Gastrocnemius medialis (tissue), 4 donors: ENCODE measurements around the gene P2RX5. TPM values are rescaled to one million over a fixed set of nuclear protein-coding genes. Genes with fewer than 3 reads are reported as not detected.

Experiments
- ATAC-seq, 2 donors: fragments of 150-250 bp; one replicate each; pipeline ENCODE4 v1.9.1; 2016
- DNase-seq, 2 donors: peaks; one replicate each; pipeline ENCODE4 v3.0.0-alpha.2; 2019
- H3K27ac ChIP-seq, 4 donors: fragments of 200-600 bp; sonication (generic); 1 replicate in 1 of 4; 2 replicates in 3 of 4; pipeline ENCODE4 v1.5.1; 2016 to 2018; ENCODE audit warnings: mild to moderate bottlenecking in 2 of 4, moderate library complexity in 1 of 4
- H3K27me3 ChIP-seq, 3 donors: fragments of 200-600 bp; sonication (generic) in 2 of 3; 1 replicate in 1 of 3; 2 replicates in 2 of 3; pipeline versions ENCODE4 v1.5.1 to v1.6.0; 2016 to 2019; ENCODE audit warnings: mild to moderate bottlenecking in 1 of 3, moderate library complexity in 1 of 3
- H3K36me3 ChIP-seq, 2 donors: fragments of 200-600 bp; sonication (generic) in 1 of 2; one replicate each; pipeline ENCODE4 v1.5.1; 2017 to 2018
- H3K4me1 ChIP-seq, 2 donors: fragments of 200-600 bp; sonication (generic) in 1 of 2; one replicate each; pipeline ENCODE4 v1.5.1; 2016 to 2017; ENCODE audit warnings: mild to moderate bottlenecking in 2 of 2
- H3K4me3 ChIP-seq, 4 donors: fragments of 200-600 bp; sonication (generic) in 3 of 4; 1 replicate in 1 of 4; 2 replicates in 3 of 4; pipeline ENCODE4 v1.5.1; 2016 to 2019; ENCODE audit warnings: mild to moderate bottlenecking in 2 of 4
- H3K9me3 ChIP-seq, 3 donors: fragments of 200-600 bp; sonication (generic) in 2 of 3; 1 replicate in 1 of 3; 2 replicates in 2 of 3; pipeline ENCODE4 v1.5.1; 2016 to 2019
- CTCF ChIP-seq, 5 experiments: fragments of 450-650 bp in 3 of 5; fragments of 200-600 bp in 2 of 5; sonication (generic) in 2 of 5; IDR thresholded peaks in 4 of 5; conservative IDR thresholded peaks in 1 of 5; 1 replicate in 4 of 5; 2 replicates in 1 of 5; pipeline ENCODE4 v1.5.1; 2016 to 2019; ENCODE audit warnings: antibody characterized with exemption in 5 of 5, mild to moderate bottlenecking in 3 of 5, moderate library complexity in 3 of 5
- POLR2A ChIP-seq, 2 donors: fragments of 450-650 bp; IDR thresholded peaks; one replicate each; pipeline ENCODE4 v1.6.1; 2017; ENCODE audit warnings: antibody characterized with exemption in 2 of 2, mild to moderate bottlenecking in 2 of 2, moderate library complexity in 2 of 2
- in situ Hi-C, 4 donors: fragments of 200-750 bp; cut with MboI; loops; one replicate each; pipeline versions ENCODE4 v1.15.0 to v1.8.0; 2017; ENCODE audit warnings: low sequenced_read_pairs in 4 of 4
- intact Hi-C: fragments of 100-400 bp; cut with DNase I; formaldehyde crosslinking; loops from one replicate; pipeline ENCODE4 v1.15.1; 2023; ENCODE audit warnings: low total_unique reads
- total RNA-seq, 4 donors: library from RNA; depleted of rRNA; stranded (reverse); fragments of >200 nt; gene quantifications; one replicate each; pipeline versions ENCODE4 v1.1.0 to v1.2.3, GENCODE V29; 2016

Gene P2RX5
- total RNA-seq: 10 to 100 TPM; 12.3 to 52.9 (median 30.2) TPM

- H3K4me1 ChIP-seq: peaks cover 13 to 24% of the 10 kb centered on the region in 2 donors
- in situ Hi-C loops: no loop called here
- intact Hi-C loops: loop anchor here (1.0 kb wide), 1 partner anchor 60 kb away; the partner anchor contains the start of genes CTNS and SHPK
- ATAC-seq (peak; percentile 48 to 49), DNase-seq (peak in 1 of 2 donors; percentile 36)
- peak within 1 kb of the TSS; percentile 69 to 85 (median 73) for H3K4me3 ChIP-seq
- no peaks in the 10 kb centered on the region for H3K9me3 ChIP-seq
- H3K27ac ChIP-seq: peak within 1 kb of the TSS; percentile 94 to 99 (median 96)
- H3K27me3 ChIP-seq: peaks cover 0 to 4% (median 0%) of the 10 kb centered on the region in 3 donors
- no peak for TF ChIP-seq CTCF (IDR thresholded peaks at IDR 0.05 in 4 of 5, conservative IDR thresholded peaks at IDR 0.05 in 1 of 5)
- no peak for TF ChIP-seq POLR2A (IDR thresholded peaks at IDR 0.05)
- H3K36me3 ChIP-seq: peaks cover 0 to under 1% of the 10 kb centered on the region in 2 donors
Observed at GRCh38 chr17:3695723-3696411, at the start of gene P2RX5. Gene P2RX5, minus strand, starts transcription at chr17:3696155. Its CDS starts 150 bp downstream, at chr17:3696005.

- Histone ChIP-seq H3K27ac (no peak overlapping the region), H3K4me1 (no peaks in the 10 kb centered on the region), H3K27me3 (no peaks in the 10 kb centered on the region), H3K4me3 (no peak overlapping the region), H3K9me3 (no peaks in the 10 kb centered on the region), H3K36me3 (no peaks in the 10 kb centered on the region)
- DNase-seq (no peak), ATAC-seq (no peak)
- intact Hi-C loops: no loop called here
- TF ChIP-seq POLR2A (IDR thresholded peaks at IDR 0.05) (no peak), CTCF (IDR thresholded peaks at IDR 0.05 in 4 of 5, conservative IDR thresholded peaks at IDR 0.05 in 1 of 5) (no peak)
- in situ Hi-C loops: no loop called here
Observed at GRCh38 chr17:3745071-3745470, 49.1 kb upstream of the P2RX5 start.

GRCh38 chr17:3744014-3744413 lies 48.1 kb upstream of the P2RX5 start:
- ATAC-seq: no peak
- Histone ChIP-seq H3K27me3 (no peaks in the 10 kb centered on the region), H3K36me3 (no peaks in the 10 kb centered on the region), H3K4me3 (no peak overlapping the region), H3K9me3 (no peaks in the 10 kb centered on the region), H3K4me1 (no peaks in the 10 kb centered on the region), H3K27ac (no peak overlapping the region)
- TF ChIP-seq POLR2A (IDR thresholded peaks at IDR 0.05): no peak
- TF ChIP-seq CTCF (IDR thresholded peaks at IDR 0.05 in 4 of 5, conservative IDR thresholded peaks at IDR 0.05 in 1 of 5): no peak
- intact Hi-C loops (no loop called here), in situ Hi-C loops (no loop called here)
- no peak for DNase-seq

GRCh38 chr17:3740611-3741073 lies 44.7 kb upstream of the P2RX5 start:
- Histone ChIP-seq H3K4me3 (no peak overlapping the region), H3K4me1 (peaks cover 4 to 11% of the 10 kb centered on the region in 2 donors), H3K27ac (no peak overlapping the region), H3K27me3 (no peaks in the 10 kb centered on the region), H3K9me3 (no peaks in the 10 kb centered on the region), H3K36me3 (no peaks in the 10 kb centered on the region)
- no peak for TF ChIP-seq CTCF (IDR thresholded peaks at IDR 0.05 in 4 of 5, conservative IDR thresholded peaks at IDR 0.05 in 1 of 5)
- no peak for TF ChIP-seq POLR2A (IDR thresholded peaks at IDR 0.05)
- intact Hi-C loops (no loop called here), in situ Hi-C loops (no loop called here)
- no peak for DNase-seq
- no peak for ATAC-seq
